AG08396 (cell line): ENCODE measurements around the gene ZFPM1.
"Not testable (repeated sequence)": the region's sequence is repeated elsewhere in the genome, so short reads cannot be mapped to it uniquely, and the experiment has no call there.

Experiments
- DNase-seq: peaks from one replicate; pipeline ENCODE4 v3.0.0; 2012; ENCODE audit warnings: low spot score, mixed read lengths

Gene ZFPM1

GRCh38 chr16:88514526-88515232 is 61.6 kb downstream of the ZFPM1 start:
- DNase-seq: no peak

DNA sequence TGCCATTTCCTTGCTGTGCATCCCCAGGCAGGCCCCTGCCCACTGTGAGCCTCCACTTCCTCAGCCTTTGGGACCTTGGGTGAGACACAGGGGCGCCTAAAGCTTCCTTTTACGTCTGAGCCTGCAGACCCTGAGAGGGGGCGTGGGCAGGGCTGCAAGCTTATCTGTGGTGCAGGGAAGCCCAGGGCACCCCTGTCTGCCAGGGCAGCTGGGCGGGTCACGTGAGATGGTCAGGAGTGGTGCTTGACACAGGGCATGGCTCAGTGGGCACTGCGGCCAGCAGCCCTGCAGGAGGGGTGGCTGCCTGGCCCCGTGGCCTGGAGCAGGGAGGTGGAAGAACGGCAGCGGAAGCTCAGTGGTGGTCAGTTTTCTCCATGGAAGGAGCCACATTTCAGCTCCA is 62.3 kb downstream of the ZFPM1 start:
- DNase-seq: no peak

GRCh38 chr16:88515925-88516594 is 63.0 kb downstream of the ZFPM1 start:
- no peak for DNase-seq

- DNase-seq: no peak
These were observed 63.6 kb downstream of the ZFPM1 start for GRCh38 chr16:88516601-88517061.

DNA sequence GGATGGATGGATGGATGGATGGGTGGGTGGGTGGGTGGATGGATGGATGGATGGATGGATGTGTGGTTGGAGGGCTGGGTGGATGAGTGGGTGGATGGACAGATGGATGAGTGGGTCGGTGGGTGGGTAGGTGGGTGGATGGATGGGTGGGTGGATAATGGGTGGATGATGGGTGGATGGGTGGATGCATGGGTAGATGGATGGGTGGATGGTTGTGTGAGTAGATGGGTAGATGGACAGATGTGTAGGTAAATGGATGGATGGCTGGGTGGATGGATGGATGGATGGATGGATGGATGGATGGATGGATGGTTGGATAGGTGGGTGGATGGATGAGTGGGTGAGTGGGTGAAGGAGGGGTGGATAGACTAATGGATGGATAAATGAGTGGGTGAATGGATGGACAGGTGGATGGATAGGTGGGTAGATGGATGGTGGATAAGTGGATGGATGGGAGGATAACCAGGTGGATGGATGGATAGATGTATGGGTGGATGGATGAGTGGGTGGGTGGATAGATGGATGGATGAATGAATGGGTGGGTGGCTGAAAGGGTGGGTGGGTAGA is 64.2 kb downstream of the ZFPM1 start:
- not testable (repeated sequence) for DNase-seq

DNA sequence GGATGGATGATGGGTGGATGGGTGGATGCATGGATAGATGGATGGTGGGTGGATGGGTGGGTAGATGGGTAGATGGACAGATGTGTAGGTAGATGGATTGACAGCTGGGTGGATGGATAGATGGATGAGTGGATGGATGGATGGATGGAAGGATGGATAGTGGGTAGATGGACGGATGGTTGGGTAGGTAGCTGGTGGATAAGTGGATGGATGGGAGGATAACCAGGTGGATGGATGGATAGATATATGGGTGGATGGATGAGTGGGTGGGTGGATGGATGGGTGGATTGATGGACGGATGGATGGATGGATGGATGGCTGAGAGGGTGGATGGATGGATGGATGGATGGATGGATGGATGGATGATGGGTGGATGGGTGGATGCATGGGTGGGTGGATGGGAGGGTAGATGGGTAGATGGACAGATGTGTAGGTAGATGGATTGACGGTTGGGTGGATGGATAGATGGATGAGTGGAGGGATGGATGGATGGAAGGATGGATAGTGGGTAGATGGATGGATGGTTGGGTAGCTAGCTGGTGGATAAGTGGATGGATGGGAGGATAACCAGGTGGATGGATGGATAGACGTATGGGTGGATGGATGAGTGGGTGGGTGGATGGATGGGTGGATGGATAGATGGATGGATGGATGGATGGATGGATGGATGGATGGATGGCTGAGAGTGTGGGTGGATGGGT is 65.5 kb downstream of the ZFPM1 start:
- DNase-seq: not testable (repeated sequence)

- DNase-seq: no peak
These were observed 66.2 kb downstream of the ZFPM1 start for GRCh38 chr16:88519240-88519639.

GRCh38 chr16:88519938-88520653 is 67.0 kb downstream of the ZFPM1 start:
- no peak for DNase-seq

DNA sequence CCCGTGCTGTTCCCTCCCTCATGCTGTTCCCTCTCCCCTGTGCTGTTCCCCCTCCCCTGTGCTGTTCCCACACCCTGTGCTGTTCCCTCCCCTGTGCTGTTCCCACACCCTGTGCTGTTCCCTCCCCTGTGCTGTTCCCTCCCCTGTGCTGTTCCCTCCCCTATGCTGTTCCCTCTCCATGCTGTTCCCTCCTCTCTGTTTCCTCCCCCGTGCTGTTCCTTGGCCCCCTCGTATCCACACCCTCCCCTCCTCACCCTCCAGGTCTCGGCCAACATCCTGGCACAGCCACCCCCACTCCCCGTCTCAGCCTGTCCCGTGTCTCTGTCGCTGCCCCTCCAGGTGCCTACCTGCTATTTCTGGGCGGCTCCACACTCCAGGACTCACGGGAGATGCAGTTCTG is 68.6 kb downstream of the ZFPM1 start:
- DNase-seq: no peak

- no peak for DNase-seq
These were observed 69.3 kb downstream of the ZFPM1 start for GRCh38 chr16:88522276-88522949.

DNA sequence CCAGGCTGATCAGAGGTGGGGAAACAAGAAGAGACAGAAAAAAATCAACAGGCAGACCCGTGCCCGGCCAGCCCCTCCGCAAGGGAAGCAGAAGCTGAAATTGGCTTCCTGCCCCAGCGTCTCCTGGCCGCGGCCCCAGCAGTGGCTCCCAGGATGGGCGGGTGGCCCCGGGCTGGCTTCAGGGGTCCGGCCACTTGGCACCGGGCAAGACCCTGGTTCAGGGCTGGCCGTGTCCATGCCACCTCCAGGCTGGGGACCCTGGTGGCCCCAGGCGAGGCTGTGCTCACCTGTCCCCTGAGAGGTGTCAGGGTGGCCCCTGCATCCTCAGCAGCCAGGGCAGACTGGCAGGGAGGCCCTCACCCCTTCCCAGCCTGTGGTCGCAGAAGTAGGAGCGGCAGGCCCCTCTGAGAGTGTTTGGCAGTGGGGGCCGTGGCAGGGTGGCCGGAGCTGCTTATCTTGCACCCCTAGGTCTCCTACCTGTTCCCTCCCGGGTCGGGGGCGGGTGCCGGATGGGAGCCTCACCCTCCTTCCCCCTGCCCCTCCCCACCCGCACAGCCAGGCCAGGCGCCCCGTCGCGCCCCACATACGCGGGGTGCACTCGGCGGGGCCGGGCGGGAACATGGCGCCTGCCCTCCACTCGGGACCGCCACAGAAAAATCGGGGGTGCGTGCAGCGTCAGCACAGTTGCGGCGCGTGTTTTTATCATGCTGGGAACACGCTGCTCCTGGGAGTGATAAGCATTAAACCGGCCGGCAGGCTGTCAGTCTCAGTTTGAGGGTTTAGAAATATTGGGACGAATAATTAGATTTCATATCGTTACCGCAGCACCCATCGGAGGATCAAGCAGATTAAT is 70.5 kb downstream of the ZFPM1 start:
- DNase-seq: no peak

DNA sequence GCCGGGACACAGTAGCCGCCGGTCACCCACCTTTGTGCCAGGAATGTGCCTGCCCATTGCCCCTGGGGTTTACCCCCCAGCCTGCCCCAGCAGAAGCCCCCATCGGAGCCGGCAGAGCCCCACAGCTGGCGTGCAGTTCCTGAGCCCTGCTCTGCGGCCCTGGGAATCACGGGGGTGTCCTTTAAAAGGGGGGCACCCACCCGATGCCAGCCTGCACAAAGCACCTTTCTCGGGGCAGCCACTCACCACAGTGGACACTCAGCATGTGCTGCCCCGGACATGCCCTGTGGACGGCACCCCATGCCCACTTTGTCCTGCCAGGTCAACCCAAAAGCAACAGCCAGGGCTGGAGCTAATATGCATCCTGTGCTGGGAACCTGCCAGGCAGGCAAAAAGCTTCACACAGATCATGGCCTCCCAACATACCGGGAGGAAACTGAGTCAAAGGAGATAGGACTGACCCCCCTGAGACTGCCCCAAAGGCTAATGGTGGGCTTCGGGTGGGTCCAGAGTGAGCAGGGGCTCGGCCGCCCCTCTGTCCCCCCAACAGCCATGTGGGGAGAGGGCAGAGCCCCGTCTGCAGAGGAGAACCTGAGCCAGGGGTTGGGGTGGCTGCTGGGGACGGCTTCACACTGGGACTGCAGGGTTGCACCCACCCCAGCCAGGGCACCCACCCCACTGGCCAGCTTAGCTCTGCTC is 71.3 kb downstream of the ZFPM1 start:
- no peak for DNase-seq

- DNase-seq: no peak
These were observed 72.0 kb downstream of the ZFPM1 start for GRCh38 chr16:88524973-88525662.

DNA sequence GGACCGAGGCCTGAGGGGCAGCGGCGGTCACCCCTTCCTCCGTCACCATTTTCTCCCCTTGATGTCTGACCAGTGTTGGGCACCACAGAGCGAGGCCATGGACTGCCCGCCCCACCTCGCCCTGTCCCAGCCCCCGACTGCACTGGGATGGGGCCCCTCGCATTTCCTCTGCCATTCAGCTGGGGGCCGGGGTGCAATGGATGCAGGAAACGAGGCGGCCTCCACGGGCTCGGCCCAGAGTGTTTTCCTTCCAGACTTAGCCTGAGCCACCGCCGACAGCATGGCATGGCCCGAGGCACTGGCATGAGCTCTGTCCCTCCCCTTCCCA is 72.5 kb downstream of the ZFPM1 start:
- no peak for DNase-seq

GRCh38 chr16:88526008-88526905 is 73.2 kb downstream of the ZFPM1 start:
- no peak for DNase-seq

- DNase-seq: no peak
These were observed 73.8 kb downstream of the ZFPM1 start for GRCh38 chr16:88526906-88527185.

DNA sequence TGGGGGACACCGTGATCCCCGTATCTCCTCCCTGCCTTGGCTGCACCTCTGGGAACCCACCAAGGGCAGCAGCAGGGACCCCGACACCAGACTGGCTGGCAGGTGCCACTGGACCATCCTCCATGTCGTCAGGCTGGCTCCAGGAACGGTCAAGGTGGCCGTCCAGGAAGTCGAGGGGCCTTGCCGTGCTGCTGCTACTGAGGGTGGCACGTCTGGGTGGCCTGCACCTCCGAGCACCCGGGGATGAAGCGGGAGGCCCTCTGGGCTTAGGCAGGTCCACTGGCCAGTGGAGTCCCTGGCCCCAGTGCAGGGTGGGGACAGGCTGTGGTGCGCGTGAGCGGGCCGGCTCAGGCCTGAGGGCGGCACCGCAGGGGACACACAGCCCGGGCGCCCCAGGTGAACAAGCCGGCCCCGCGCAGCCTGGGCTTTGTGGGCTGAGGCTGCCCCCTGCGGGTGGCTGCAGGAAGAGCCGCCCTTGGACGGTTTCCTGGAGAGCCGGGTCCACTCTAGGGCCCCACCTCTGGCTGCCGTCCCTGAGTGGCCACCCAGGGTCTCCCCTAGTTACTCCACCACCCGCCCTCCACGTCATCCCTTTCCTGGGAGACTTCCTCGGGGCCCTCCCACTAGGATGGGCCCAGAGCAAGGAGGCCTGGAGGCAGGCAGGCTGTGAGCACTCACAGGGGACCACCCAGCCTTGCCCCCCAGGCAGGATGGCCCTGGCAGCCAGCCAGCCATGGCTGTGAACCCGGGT is 74.3 kb downstream of the ZFPM1 start:
- peak; percentile 90 for DNase-seq
